Midbrain (tissue), 1 donor: ENCODE results near the gene STK25.
"Not testable (repeated sequence)": the region's sequence is repeated elsewhere in the genome, so short reads cannot be mapped to it uniquely, and the experiment has no call there.

Experiments used
- DNase-seq: peaks from one replicate; lab custom pipeline; 2025; lab: John Stamatoyannopoulos, UW

STK25 gene

DNA sequence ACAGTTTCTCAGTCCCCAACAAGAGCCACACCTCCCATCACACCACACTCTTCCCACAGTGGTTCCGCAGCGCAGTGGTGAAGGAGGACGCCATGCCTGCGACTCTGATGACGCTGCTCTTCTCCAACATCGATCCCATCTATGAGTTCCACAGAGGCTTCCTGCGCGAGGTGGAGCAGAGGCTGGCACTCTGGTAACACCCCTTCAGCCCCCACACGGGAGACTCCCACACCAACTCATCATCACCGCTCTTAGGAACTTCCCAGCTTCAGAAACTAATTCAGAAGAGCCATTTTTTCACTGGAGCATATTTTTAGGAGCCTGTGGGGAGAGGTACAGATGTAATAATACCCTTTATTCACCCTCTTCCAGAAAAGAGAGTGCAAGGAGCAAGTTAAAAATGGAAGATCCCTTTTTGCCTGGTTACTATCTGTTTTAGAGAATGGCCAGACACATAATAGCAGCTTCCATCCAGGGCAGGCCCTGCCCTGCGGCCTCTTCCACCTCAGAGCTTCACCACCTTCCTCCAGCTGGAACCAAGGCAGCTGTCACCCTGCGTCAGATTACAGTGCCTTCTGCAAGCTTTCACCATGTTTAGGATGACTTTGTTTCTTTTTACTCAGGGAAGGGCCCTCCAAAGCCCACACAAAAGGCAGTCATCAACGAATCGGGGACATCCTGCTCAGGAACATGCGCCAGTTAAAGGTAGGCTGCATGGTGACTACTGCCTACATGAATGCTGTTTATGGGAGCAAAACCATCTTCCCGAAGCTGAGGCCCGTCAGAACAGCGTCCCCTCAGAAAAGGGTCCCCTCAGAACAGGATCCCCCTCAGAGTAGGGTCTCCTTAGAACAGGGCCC is 44.9 kb downstream of the STK25 start:
- no peak for DNase-seq

DNA sequence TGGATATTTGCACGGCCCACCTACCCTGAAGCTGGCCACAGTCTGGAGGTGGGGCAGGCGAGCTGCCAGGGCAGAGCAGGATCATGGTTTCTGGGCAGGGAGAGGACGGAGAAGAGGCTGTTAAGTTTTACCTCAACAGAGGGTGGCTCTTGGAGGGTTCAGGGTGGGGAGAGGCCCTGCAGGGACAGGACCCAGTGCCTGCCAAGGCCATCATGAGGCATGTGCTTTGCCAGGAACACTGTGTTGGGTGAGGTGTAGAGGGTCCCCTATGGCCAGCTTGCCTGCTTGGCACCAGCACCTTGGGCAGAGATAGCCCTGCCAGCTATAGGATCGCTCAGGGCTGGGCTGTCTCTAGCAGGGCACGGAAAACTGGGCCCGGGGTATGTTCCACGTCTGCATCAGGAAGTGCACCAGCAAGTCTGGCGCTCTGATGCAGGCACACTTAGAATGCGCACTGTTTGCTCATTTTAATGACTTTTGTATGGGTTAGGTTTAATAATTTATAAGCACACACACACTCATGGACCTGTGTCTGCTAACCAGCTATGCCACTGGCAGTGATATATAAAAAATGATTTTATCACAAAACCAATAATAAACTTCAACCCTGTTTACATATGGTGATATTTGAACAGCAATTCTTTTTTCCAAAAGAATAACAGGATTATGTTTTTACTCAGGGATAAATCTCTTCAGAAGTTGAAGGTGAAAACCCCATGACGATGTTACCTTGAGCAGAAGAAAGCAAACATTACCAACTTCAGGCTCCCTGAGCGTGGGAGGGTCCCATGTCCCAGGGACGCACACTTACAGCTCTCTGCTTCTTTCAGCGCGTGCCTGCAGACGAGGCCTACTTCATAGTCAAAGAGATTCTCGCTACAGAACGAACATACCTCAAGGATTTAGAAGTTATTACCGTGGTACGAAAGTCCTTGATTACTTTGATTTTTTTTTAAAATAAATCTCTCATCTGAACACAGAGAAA is 46.4 kb downstream of the STK25 start:
- DNase-seq = no peak

DNA sequence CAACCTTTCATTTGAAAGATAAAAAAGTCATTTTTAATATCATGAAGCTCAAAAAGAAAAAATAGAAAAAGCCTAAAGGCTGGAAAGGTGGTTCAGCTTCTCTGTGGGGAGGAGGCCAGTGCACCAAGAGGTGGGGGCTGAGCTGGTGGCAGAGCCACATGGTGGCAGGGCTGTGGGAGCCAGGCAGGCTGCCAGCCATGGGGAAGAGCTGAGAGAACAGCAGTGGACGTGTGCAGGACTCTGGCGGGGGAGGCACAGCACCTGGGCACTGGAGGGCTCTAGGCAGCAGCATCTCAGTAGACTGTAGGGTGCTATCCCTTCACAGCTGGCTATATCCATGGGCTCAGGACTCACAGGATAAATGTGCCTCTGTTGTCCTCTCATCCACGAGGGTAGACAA is 47.8 kb downstream of the STK25 start:
- no peak for DNase-seq

DNA sequence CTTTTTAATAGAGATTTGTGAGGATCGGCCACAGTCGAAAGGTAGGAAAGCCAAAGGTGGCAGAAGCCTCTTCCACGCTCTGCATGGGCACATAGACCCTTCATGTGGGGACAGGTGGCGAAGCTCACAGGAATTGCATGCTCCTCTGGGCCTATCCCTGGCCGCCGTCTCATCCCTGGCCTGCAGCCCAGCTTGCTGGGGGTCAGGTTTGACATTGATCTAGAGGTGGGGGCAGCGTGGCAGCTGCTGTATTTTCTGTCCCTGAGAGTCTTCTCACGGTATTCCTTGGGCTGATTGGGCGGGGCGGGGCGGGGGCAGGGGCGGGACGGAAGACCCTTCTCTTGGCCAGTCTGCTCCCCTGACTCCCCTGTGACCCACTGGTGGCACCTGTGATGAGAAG is 48.9 kb downstream of the STK25 start:
- DNase-seq = no peak

DNA sequence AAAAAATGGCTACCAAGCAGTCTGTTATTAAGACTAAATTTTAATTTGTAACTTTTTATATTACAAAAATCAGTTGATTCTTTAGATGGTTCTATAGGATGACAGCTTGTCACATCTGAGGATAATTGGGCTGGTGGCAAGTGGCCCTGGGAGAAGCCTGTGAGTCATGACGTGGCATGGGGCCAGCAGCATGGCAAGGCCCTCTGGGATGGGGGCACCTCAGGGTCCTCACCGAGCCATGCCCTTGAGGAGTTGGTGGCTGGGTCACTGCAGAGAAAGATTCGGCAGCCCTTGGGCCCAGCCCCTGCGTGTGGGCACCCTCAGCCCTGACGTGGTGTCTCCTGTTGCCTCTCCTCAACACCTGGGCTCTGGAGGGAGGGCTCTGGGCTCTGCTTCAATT is 49.7 kb downstream of the STK25 start:
- DNase-seq = no peak

DNA sequence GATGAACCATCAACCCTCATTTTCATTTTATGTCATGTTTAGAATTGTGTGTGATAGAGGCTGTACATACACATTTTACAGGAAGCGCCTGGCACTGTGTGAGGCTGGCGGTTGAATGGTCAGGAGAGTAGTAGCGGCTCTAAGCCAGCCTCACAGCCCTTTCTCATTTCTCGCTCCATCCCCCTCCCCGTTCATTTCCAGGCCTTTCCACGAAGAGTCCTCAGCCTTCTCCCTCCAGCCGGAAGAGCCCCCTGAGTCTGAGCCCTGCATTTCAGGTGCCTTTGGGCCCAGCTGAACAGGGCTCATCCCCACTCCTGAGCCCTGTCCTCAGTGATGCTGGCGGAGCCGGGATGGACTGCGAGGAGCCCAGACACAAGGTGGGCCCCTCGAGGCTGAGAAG is 51.8 kb downstream of the STK25 start:
- no peak for DNase-seq

DNA sequence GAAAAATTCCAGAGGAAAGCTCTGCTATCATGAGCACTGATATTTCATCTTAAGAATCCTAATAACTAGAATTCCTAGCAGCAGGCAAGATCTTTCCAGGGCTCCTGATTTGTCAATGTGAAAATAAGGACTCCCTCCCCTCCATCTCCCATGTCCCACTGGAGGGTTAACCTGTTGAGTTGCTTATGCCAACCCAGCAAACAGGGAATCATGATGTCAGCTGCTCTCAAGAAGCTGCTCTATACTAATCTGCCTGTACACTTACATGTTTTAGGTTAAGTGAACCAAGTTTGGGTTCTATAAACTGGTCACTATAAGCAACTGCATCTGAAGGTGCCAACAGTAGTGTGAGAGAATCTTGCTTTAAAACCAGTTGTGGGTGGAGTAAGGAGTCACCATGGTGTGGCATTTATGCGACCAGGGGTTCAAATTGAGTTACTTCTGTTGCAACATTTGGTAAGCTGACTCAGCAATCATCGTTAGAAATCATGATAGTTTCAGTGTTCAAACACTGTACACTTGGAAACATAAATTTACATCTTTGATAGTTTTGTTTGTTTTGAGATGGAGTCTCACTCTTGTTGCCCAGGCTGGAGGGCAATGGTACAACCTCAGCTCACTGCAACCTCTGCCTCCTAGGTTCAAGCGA is 53.4 kb downstream of the STK25 start:
- no peak for DNase-seq

DNA sequence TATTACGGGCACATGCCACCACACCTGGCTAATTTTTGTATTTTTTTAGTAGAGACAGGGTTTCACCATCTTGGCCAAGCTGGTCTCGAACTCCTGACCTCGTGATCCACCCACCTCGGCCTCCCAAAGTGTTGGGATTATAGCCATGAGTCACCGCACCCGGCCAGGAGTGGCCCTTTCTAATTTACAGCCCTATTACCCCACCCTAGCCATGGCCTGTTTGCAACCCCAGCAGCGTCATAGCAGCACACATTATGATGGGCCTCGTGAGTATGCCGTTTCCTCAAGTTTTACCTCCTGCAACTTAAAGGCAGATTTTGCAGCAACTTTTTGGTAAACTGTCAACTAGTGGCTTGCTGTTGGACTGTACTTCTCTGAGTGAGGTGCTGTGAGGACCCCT is 54.5 kb downstream of the STK25 start:
- DNase-seq = not testable (repeated sequence)

DNA sequence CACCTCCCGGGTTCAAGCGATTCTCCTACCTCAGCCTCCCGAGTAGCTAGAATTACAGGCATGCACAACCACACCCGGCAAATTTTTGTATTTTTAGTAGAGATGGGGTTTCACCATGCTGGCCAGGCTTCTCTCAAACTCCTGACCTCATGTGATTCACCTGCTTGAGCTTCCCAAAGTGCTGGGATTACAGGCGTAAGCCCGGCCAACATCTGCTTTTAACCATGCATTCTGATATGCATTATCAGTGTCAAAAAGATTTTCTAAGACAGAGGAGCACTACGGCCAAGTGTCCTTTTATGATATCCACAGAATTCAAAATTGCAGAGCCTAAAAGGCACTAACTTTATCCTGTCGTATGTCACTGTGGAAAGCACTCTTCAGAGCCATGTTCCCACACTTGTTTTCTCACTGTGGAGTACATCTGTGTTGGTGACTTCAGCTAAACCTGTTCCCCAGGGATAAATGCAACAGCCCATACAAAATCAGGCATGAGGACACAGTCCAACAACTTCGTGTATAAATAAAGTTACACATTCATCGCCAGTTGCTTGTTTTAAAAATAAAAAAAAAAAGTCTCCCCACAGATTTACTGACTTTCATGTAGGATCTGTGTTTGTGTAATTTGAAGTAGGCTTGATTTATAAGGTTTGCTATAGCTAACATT is 56.4 kb downstream of the STK25 start:
- no peak for DNase-seq

DNA sequence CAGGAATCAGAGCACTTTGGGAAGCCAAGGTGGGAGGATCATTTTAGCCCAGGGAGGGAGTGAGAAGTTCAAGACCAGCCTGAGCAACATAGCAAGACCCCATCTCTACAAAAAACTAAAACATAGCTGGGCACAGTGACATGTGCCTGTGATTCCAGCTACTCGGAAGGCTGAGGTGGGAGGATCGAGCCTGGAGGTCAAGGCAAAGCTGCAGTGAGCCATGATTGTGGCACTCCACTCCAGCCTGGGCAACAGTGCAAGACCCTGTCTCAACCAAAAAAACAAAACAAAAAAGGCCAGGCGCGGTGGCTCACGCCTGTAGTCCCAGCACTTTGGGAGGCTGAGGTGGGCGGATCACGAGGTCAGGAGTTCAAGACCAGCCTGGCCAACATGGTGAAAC is 58.3 kb downstream of the STK25 start:
- DNase-seq = not testable (repeated sequence)

DNA sequence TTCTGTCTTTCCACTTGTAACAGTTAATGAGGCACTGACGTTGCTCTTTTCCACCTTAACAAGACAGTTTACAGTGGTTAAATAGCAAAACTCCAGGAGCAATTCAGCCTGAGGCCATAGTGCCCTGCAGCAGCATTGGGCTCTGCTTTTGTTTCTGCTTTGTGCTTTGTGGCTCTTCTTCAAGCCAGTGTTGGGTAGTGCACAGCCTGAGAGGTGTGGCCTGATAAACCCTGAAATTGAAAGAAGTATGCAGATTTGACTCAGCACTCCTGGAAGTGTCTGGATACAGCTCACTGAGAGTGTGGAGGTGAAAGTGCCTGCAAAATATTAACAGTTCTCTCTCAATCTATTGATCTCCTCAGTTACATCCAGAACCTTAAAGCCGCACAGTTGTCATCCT is 63.0 kb downstream of the STK25 start:
- no peak for DNase-seq

DNA sequence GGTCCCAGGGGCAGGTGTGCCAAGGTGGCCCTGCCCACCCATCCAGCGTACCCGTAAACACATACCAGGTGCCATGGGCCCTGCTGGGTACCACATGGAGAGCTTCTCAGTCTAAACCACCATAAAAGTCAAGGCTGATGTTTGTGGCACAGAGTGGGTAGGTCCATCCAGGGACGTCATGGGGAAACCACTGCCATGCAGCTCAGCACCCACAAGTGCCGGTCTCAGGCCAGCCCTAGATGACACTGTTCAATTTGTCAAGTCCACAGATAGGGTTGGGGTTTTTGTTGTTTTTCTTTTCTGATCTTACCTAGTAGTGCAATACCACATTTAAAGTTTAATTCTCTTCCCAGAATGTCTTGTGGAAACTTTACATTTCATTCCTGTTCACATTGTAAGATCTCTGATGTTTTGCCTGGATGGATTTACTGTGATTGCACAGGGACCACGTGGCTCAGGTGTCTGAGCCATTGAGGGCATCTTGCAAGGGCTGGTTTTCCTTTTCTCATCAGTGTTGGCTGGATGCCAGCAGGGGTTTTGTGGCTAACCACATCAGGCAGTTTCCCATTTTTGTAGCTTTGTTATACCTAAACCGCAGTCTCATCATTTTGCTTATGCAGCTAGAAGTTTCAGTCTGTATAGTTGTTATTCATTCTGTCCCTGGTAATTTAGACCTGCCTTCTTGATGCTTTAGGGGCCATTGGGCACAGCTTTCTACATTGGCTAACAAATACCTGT is 64.7 kb downstream of the STK25 start:
- DNase-seq = no peak
